Measurements from ENCODE around the gene NDUFAF8. TPM values are rescaled to one million over a fixed set of nuclear protein-coding genes. Genes with fewer than 3 reads are reported as not detected.

Gene NDUFAF8
- total RNA-seq, 1 donor from 2014 or later = 39.7 TPM

DNA sequence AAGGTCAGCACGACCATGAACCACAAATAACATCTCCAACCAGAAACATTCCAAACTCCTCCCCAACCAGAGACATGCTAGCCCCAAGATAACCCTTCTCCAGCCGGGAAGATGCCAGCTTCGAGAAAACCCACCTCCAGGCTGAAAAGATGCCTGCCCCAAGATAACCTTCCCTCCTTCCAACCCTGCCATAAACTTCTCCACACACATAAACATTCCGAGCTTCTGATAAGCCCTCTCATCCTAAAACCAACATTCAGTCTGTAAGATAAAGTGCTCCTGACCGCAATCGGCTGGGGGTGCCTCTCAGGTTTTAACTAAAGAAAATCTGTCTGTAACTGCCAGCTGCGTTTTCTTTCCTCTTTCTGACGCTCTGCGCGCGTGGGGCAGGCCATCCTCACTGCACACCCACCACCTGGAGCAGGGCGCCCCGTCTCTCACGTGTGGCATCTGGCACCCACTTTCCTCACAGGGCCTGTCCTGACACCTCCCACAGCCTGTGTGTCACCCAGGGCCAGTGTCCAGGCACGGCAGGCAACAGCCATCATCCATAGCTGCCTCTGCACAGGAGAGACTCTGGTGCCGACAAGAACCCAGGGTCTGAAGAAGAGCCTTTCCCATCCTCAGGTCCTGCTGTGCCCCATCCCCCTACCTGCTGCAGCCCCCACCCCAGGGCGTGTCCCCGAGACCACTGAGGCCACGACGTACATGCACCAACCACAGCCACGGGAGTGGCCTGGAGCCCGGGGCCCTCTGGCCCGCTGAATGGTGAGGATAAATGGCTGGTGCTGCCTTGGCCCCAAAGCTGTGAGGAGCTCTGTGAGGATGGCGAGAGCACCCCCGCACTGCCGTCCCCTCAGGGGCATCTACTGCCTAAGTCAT is 3.9 kb upstream of the NDUFAF8 start:
- Mint-ChIP-seq H3K27me3 (ENCODE audit: low read depth) (no peaks in the 10 kb centered on the region), H3K4me1 (ENCODE audit: low read depth) (peaks cover 18% of the 10 kb centered on the region), H3K4me3 (ENCODE audit: unreplicated experiment) (no peak overlapping the region), H3K27ac (ENCODE audit: unreplicated experiment) (no peak overlapping the region), H3K36me3 (ENCODE audit: low read depth) (peaks cover 6% of the 10 kb centered on the region), H3K9me3 (ENCODE audit: low read depth) (no peaks in the 10 kb centered on the region)
- no peak for DNase-seq (ENCODE audit: low spot score)
- TF ChIP-seq, protein P1, sequence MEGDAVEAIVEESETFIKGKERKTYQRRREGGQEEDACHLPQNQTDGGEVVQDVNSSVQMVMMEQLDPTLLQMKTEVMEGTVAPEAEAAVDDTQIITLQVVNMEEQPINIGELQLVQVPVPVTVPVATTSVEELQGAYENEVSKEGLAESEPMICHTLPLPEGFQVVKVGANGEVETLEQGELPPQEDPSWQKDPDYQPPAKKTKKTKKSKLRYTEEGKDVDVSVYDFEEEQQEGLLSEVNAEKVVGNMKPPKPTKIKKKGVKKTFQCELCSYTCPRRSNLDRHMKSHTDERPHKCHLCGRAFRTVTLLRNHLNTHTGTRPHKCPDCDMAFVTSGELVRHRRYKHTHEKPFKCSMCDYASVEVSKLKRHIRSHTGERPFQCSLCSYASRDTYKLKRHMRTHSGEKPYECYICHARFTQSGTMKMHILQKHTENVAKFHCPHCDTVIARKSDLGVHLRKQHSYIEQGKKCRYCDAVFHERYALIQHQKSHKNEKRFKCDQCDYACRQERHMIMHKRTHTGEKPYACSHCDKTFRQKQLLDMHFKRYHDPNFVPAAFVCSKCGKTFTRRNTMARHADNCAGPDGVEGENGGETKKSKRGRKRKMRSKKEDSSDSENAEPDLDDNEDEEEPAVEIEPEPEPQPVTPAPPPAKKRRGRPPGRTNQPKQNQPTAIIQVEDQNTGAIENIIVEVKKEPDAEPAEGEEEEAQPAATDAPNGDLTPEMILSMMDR (IDR thresholded peaks at IDR 0.05) = no peak

DNA sequence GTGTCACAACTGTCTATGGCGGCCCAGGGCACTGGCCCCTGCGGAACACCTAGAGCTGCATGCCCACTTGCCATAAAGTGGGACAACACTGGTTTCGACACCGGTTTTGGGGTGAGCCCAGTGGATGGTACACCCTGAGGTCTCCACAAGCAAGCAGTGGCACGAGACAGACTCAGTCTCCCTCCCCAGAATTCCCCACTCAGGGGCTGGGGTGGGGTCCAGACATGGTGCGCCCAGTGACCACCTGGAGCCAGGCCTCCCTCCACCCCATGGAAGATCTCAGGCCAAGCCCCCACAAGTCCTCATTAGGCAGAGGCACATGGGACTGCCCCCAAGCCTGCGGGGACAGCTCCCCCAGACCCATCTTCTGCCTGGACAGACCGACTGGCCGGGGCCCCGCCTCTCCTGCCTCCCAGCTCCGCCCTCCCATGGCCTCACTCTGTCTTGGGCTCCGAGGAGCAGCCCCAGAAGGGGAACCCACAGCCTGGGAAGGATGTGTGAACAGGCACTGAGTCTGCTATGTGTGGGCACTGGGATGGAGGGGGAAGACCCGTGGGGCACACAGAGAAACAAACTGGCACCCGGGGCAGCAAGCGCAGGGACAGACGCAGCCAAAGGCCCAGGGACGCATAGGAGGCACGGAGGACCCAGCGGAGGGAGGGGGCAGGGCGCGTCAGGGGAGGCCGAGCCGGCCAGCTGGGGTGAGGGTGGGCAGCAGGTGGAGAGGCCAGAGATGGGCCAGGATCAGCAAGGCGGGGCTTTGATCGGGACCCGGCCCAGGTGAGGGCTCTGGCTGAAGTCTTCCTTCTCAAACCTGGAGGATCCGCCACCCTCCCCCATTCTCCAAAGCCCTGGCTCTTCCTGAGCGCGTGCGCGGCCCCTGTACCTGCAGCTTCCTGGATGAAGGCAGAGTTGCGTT is 3.0 kb upstream of the NDUFAF8 start:
- TF ChIP-seq, protein P1 (IDR thresholded peaks at IDR 0.05) = no peak
- Mint-ChIP-seq H3K9me3 (ENCODE audit: low read depth) (no peaks in the 10 kb centered on the region), H3K27ac (ENCODE audit: unreplicated experiment) (no peak overlapping the region), H3K36me3 (ENCODE audit: low read depth) (peaks cover 1% of the 10 kb centered on the region), H3K27me3 (ENCODE audit: low read depth) (no peaks in the 10 kb centered on the region), H3K4me1 (ENCODE audit: low read depth) (peaks cover 24% of the 10 kb centered on the region), H3K4me3 (ENCODE audit: unreplicated experiment) (no peak overlapping the region)
- DNase-seq (ENCODE audit: low spot score) = no peak

DNA sequence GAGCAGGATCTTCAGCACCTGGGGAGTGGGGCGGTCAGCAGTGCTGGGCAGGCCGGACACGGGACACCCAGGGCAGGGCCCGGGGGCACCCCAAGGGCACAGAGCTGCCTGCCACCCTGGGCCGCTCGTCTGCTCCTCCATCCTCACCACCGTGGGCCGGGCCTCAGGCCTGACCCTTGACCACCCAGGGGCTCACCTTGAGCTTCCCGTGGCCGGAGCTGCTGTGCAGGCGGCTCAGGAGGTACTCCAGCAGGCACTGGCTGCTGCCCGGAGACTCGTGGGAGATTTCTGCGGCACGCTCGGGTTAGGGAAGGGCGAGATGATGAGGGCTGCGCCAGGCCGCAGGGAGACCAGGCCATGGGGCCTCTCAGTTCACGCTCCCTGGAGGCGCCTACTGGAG is 2.3 kb upstream of the NDUFAF8 start:
- Mint-ChIP-seq H3K4me1 (ENCODE audit: low read depth) (peaks cover 24% of the 10 kb centered on the region), H3K27ac (ENCODE audit: unreplicated experiment) (no peak overlapping the region), H3K36me3 (ENCODE audit: low read depth) (no peaks in the 10 kb centered on the region), H3K27me3 (ENCODE audit: low read depth) (no peaks in the 10 kb centered on the region), H3K4me3 (ENCODE audit: unreplicated experiment) (no peak overlapping the region), H3K9me3 (ENCODE audit: low read depth) (no peaks in the 10 kb centered on the region)
- DNase-seq (ENCODE audit: low spot score) = no peak
- TF ChIP-seq, protein P1 (IDR thresholded peaks at IDR 0.05) = no peak

DNA sequence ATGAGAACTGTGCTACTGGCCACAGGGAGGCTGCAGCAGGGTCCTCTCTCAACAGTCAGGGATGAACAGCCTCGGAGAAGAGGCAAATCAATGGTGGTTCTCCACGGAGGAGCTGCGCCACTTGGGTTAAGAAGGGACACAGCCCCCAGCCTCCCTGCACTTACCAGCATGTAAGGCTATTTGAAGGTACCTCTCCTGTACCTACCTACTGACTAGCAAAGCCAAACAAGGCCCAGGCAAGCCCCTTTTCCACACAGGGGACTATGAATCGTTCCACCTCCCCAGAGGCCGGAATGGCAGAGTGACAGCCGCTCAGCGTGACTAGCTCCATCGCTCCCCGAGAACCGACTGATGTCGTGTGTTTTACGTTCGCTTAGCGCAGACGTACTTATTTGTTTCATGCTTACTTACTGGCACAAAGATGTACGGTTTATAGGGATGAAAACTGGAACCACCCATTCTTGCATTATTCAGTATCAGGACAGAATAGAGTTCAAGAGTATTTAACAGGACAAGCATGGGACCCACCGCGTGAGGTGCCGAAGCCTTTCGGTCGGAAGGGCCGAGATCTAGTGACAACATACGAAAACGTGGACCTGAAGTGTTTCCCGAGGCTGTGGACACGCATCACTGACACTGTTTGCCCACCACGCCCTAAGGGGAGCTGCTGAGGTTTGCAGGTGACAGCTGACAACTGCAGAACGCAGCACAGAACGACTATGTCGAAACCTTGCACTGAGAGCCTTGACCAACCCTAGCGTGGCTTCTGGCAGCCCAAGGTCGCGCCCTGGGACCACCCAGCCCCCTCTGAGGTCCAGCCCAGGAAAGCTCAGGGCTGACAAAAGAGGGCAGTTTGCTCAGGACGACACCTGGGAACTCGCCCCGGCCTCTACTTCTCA is 1.3 kb upstream of the NDUFAF8 start:
- no peaks in the 10 kb centered on the region for H3K27me3 Mint-ChIP-seq (ENCODE audit: low read depth)
- peaks cover 24% of the 10 kb centered on the region for H3K4me1 Mint-ChIP-seq (ENCODE audit: low read depth)
- TF ChIP-seq, protein P1 (IDR thresholded peaks at IDR 0.05) = no peak
- no peaks in the 10 kb centered on the region for H3K36me3 Mint-ChIP-seq (ENCODE audit: low read depth)
- no peaks in the 10 kb centered on the region for H3K9me3 Mint-ChIP-seq (ENCODE audit: low read depth)
- DNase-seq (ENCODE audit: low spot score) = no peak
- peak overlapping the region; percentile 72 for H3K4me3 Mint-ChIP-seq (ENCODE audit: unreplicated experiment)
- peak overlapping the region; percentile 41 for H3K27ac Mint-ChIP-seq (ENCODE audit: unreplicated experiment)

Measured in chondrocyte (in vitro differentiated cells).